DND-41 (cell line): ENCODE data around the gene IGFBP6.

Experiments used
- ATAC-seq: fragments of 200-7000 bp; cut with Tn5 transposase; 3 replicates; pipeline ENCODE4 v1.9.1; 2021; ENCODE audit warnings: low read depth; ENCODE audit not compliant: insufficient read depth
- DNase-seq: peaks from one replicate; pipeline ENCODE4 v3.0.0-alpha.2; 2020
- H2AFZ ChIP-seq: 2 replicates; pipeline ENCODE4 v1.6.0; 2012; ENCODE audit warnings: low read depth, low read length
- H3K27ac ChIP-seq: 2 replicates; pipeline ENCODE4 v1.5.1; 2012; ENCODE audit warnings: low read length, inconsistent platforms
- H3K27me3 ChIP-seq: fragments of 200-600 bp; sonication (generic); 2 replicates; pipeline ENCODE4 v1.6.0; 2012; ENCODE audit warnings: low read length, mild to moderate bottlenecking, inconsistent platforms; ENCODE audit not compliant: insufficient read depth, poor library complexity
- H3K36me3 ChIP-seq: 2 replicates; pipeline ENCODE4 v1.5.1; 2012; ENCODE audit warnings: low read length, inconsistent platforms; ENCODE audit not compliant: insufficient read depth
- H3K4me1 ChIP-seq: 2 replicates; pipeline ENCODE4 v1.5.1; 2012; ENCODE audit warnings: mild to moderate bottlenecking, low read length; ENCODE audit not compliant: insufficient read depth
- H3K4me2 ChIP-seq: 2 replicates; pipeline ENCODE4 v1.6.0; 2012; ENCODE audit warnings: mild to moderate bottlenecking, moderate library complexity, low read length, inconsistent platforms; ENCODE audit not compliant: insufficient read depth
- H3K4me3 ChIP-seq, 2 experiments: fragments of 200-600 bp in 1 of 2; shearing (Covaris generic) in 1 of 2; 2 replicates each; pipeline ENCODE4 v1.5.1; 2012 to 2016; ENCODE audit warnings: inconsistent platforms in 2 of 2, low read length in 2 of 2, mild to moderate bottlenecking in 2 of 2, low read depth in 1 of 2, moderate library complexity in 1 of 2
- H3K79me2 ChIP-seq: 2 replicates; pipeline ENCODE4 v1.6.0; 2012; ENCODE audit warnings: low read length, inconsistent platforms; ENCODE audit not compliant: insufficient read depth
- H3K9ac ChIP-seq: 2 replicates; pipeline ENCODE4 v1.6.0; 2012; ENCODE audit warnings: low read depth, mild to moderate bottlenecking, inconsistent platforms, low read length, moderate library complexity
- H3K9me3 ChIP-seq: 2 replicates; pipeline ENCODE4 v1.5.1; 2012; ENCODE audit warnings: low read length, moderate library complexity, mild to moderate bottlenecking, inconsistent platforms; ENCODE audit not compliant: insufficient read depth, severe bottlenecking
- H4K20me1 ChIP-seq: 2 replicates; pipeline ENCODE4 v1.6.0; 2012; ENCODE audit warnings: low read length; ENCODE audit not compliant: insufficient read depth
- CTCF ChIP-seq: IDR thresholded peaks from 2 replicates; pipeline ENCODE4 v1.5.1; 2012; ENCODE audit warnings: borderline replicate concordance, low read length, moderate library complexity, mild to moderate bottlenecking; ENCODE audit not compliant: poor library complexity, severe bottlenecking; ENCODE audit errors: extremely low read depth
- EZH2 ChIP-seq: IDR thresholded peaks from 3 replicates; pipeline ENCODE4 v1.6.1; 2012; ENCODE audit warnings: borderline replicate concordance, low read depth, mild to moderate bottlenecking, moderate library complexity, low read length, inconsistent platforms; ENCODE audit not compliant: severe bottlenecking

Gene IGFBP6

GRCh38 chr12:53122961-53123468 lies 25.5 kb downstream of the IGFBP6 start:
- Histone ChIP-seq H3K4me3 (no peak overlapping the region), H3K79me2 (no peaks in the 10 kb centered on the region), H4K20me1 (no peaks in the 10 kb centered on the region), H3K27ac (no peak overlapping the region), H3K36me3 (no peaks in the 10 kb centered on the region), H2AFZ (no peak overlapping the region), H3K27me3 (peaks cover 4% of the 10 kb centered on the region), H3K4me1 (no peaks in the 10 kb centered on the region), H3K9me3 (no peaks in the 10 kb centered on the region), H3K9ac (no peak overlapping the region), H3K4me2 (no peak overlapping the region)
- no peak for TF ChIP-seq EZH2
- no peak for TF ChIP-seq CTCF
- ATAC-seq (no peak), DNase-seq (no peak)

- Histone ChIP-seq H4K20me1 (no peaks in the 10 kb centered on the region), H2AFZ (no peak overlapping the region), H3K9me3 (no peaks in the 10 kb centered on the region), H3K36me3 (no peaks in the 10 kb centered on the region), H3K27me3 (peaks cover 7% of the 10 kb centered on the region), H3K9ac (no peak overlapping the region), H3K4me2 (no peak overlapping the region), H3K4me1 (no peaks in the 10 kb centered on the region), H3K27ac (no peak overlapping the region), H3K4me3 (no peak overlapping the region), H3K79me2 (no peaks in the 10 kb centered on the region)
- TF ChIP-seq CTCF: no peak
- no peak for TF ChIP-seq EZH2
- no peak for DNase-seq
- ATAC-seq: no peak
Measured at GRCh38 chr12:53123578-53124351, 26.3 kb downstream of the IGFBP6 start.

DNA sequence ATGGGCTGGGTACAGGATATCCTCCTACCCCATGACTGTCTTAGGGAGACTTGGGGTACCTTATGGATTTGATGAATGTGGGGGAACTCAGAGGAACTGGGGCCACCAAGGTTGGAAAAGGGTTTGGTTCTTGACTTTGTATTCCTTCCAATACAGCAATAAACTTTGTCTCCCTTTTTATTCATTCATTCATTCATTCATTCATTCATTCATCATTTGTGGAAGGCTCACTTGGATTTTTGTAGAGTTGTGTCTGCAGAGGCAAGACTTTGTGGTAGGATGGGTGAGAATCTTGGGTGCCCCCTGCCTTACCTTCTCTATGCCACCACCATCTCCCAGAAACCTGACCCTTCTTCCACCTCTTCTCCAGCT lies 26.9 kb downstream of the IGFBP6 start:
- H3K36me3 ChIP-seq: no peaks in the 10 kb centered on the region
- no peaks in the 10 kb centered on the region for H3K9me3 ChIP-seq
- TF ChIP-seq EZH2: no peak
- no peak for TF ChIP-seq CTCF
- H3K79me2 ChIP-seq: no peaks in the 10 kb centered on the region
- H3K9ac ChIP-seq: no peak overlapping the region
- no peak overlapping the region for H3K27ac ChIP-seq
- H3K4me3 ChIP-seq: no peak overlapping the region
- ATAC-seq (no peak), DNase-seq (no peak)
- no peak overlapping the region for H2AFZ ChIP-seq
- H4K20me1 ChIP-seq: no peaks in the 10 kb centered on the region
- no peaks in the 10 kb centered on the region for H3K4me1 ChIP-seq
- H3K27me3 ChIP-seq: peaks cover 7% of the 10 kb centered on the region
- H3K4me2 ChIP-seq: no peak overlapping the region
